SU-DHL-6 (cell line): ENCODE data around the gene TGFA.

ENCODE experiments used
- EZH2phosphoT487 ChIP-seq: fragments of 200-600 bp; sonication (generic), shearing (Covaris generic); conservative IDR thresholded peaks from 2 replicates; pipeline ENCODE4 v1.6.1; 2018; ENCODE audit warnings: mild to moderate bottlenecking, antibody characterized with exemption, low read length, moderate library complexity, mixed read lengths
- TF ChIP-seq, protein P1 (sequence below): fragments of 200-600 bp; sonication (generic); IDR thresholded peaks from one replicate; pipeline ENCODE4 v1.5.1; 2017; ENCODE audit warnings: antibody characterized with exemption, mild to moderate bottlenecking, low read length, moderate library complexity; ENCODE audit not compliant: insufficient read depth, poor library complexity, severe bottlenecking

DNA sequence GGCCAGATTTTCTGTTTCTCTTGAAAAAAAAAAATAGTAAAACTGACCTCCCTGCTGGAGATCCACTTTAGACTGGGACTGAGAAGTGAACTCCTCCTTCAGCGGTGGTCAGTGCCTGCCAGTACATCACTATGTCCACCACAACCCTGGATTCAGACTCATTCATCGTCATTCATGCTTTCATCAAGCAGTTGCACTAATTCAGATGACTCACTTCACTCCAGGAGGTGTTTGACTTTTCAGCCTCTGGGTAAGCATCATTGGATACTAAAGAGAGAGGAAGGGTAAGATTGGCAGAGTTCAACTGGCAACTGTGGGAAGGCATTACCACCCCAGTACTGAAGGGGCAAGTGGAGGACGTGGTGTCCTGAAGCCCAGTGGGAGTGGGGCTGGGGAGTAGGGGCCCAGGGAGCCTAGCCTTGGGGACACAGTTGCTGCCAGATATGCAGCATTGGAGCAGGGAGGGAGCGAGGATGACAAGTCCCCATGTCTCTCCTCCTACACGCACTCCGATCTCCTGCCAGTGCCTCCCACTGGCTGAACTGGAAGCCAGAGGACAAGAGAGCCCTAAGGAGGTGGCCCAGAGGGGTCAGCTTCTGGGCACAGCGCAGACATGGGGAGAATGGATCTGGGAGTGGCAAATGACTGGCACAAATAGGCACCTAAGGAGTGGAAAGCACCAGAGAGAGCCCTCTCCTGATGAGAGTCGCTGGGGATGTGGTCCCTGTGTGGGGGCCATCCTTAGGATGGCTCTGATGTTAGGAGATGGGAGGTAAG is 111.1 kb downstream of the TGFA start:
- TF ChIP-seq, protein P1, sequence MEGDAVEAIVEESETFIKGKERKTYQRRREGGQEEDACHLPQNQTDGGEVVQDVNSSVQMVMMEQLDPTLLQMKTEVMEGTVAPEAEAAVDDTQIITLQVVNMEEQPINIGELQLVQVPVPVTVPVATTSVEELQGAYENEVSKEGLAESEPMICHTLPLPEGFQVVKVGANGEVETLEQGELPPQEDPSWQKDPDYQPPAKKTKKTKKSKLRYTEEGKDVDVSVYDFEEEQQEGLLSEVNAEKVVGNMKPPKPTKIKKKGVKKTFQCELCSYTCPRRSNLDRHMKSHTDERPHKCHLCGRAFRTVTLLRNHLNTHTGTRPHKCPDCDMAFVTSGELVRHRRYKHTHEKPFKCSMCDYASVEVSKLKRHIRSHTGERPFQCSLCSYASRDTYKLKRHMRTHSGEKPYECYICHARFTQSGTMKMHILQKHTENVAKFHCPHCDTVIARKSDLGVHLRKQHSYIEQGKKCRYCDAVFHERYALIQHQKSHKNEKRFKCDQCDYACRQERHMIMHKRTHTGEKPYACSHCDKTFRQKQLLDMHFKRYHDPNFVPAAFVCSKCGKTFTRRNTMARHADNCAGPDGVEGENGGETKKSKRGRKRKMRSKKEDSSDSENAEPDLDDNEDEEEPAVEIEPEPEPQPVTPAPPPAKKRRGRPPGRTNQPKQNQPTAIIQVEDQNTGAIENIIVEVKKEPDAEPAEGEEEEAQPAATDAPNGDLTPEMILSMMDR = no peak
- TF ChIP-seq EZH2phosphoT487 = no peak
